ENCODE data around the gene AIF1. TPM values are rescaled to one million over a fixed set of nuclear protein-coding genes. Genes with fewer than 3 reads are reported as not detected.

The AIF1 gene
- total RNA-seq, 1 experiment from 2014 or later = not detected

- in situ Hi-C loops (cut with HindIII; ENCODE audit: low pct_unique_long_range_greater_than_20kb, low sequenced_read_pairs) = no loop called here
- no peak for DNase-seq (ENCODE audit: low read depth, low spot score)
These were observed 51.4 kb downstream of the AIF1 start for GRCh38 chr6:31666337-31666965.

Small RNA genes lying within 50 kb of the gene (small RNA-seq; reads per million reads assigned to genes)
- gene MIR6832 = 0 reads per million in 2 experiments
- 0 reads per million in 2 experiments for gene RF00019
- 10.4 to 27.6 reads per million in 2 experiments for gene SNORA38
- gene UQCRHP1 = 0 reads per million in 2 experiments

Other genes with a start within 250 kb of the AIF1 start
- 71.5 and 77.4 TPM in 2 replicates for gene MICA, start 211.6 kb upstream of the AIF1 start, total RNA-seq (2014; rRNA removed; shearing (Covaris generic))
- 4.9 and 7.0 TPM in 2 replicates for gene MICB, start 117.1 kb upstream of the AIF1 start, total RNA-seq (2014; rRNA removed; shearing (Covaris generic))
- gene MCCD1, start 86.3 kb upstream of the AIF1 start, total RNA-seq (2014; rRNA removed; shearing (Covaris generic)) = not detected in 2 replicates
- gene DDX39B, start 73.2 kb upstream of the AIF1 start, total RNA-seq (2014; rRNA removed; shearing (Covaris generic)) = 384 and 391 TPM in 2 replicates
- 0.32 and 0.45 TPM in 2 replicates for gene ATP6V1G2, start 68.6 kb upstream of the AIF1 start, total RNA-seq (2014; rRNA removed; shearing (Covaris generic))
- 17.2 and 17.8 TPM in 2 replicates for gene NFKBIL1, start 67.6 kb upstream of the AIF1 start, total RNA-seq (2014; rRNA removed; shearing (Covaris generic))
- gene LTA, start 42.9 kb upstream of the AIF1 start, total RNA-seq (2014; rRNA removed; shearing (Covaris generic)) = not detected in 2 replicates
- gene TNF, start 39.7 kb upstream of the AIF1 start, total RNA-seq (2014; rRNA removed; shearing (Covaris generic)) = not detected in 2 replicates
- not detected in 2 replicates for gene LTB, start 32.8 kb upstream of the AIF1 start, total RNA-seq (2014; rRNA removed; shearing (Covaris generic))
- gene LST1, start 29.0 kb upstream of the AIF1 start, total RNA-seq (2014; rRNA removed; shearing (Covaris generic)) = not detected in 2 replicates
- not detected in 2 replicates for gene NCR3, start 22.2 kb upstream of the AIF1 start, total RNA-seq (2014; rRNA removed; shearing (Covaris generic))
- 32.0 and 48.6 TPM in 2 replicates for gene PRRC2A, start 5.5 kb downstream of the AIF1 start, total RNA-seq (2014; rRNA removed; shearing (Covaris generic))
- 110 and 149 TPM in 2 replicates for gene BAG6, start 37.4 kb downstream of the AIF1 start, total RNA-seq (2014; rRNA removed; shearing (Covaris generic))
- 0.42 and 0.43 TPM in 2 replicates for gene APOM, start 40.7 kb downstream of the AIF1 start, total RNA-seq (2014; rRNA removed; shearing (Covaris generic))
- 24.5 and 25.6 TPM in 2 replicates for gene C6orf47, start 45.5 kb downstream of the AIF1 start, total RNA-seq (2014; rRNA removed; shearing (Covaris generic))
- gene GPANK1, start 49.8 kb downstream of the AIF1 start, total RNA-seq (2014; rRNA removed; shearing (Covaris generic)) = 17.8 and 18.5 TPM in 2 replicates
- gene CSNK2B, start 50.8 kb downstream of the AIF1 start, total RNA-seq (2014; rRNA removed; shearing (Covaris generic)) = 213 and 226 TPM in 2 replicates
- gene LY6G5B, start 54.7 kb downstream of the AIF1 start, total RNA-seq (2014; rRNA removed; shearing (Covaris generic)) = 0.85 and 0.87 TPM in 2 replicates
- gene LY6G5C, start 65.8 kb downstream of the AIF1 start, total RNA-seq (2014; rRNA removed; shearing (Covaris generic)) = 0.48 TPM in 1 of 2 replicates, not detected in the other
- 53.0 and 55.0 TPM in 2 replicates for gene ABHD16A, start 88.1 kb downstream of the AIF1 start, total RNA-seq (2014; rRNA removed; shearing (Covaris generic))
- not detected in 2 replicates for gene LY6G6F, start 91.6 kb downstream of the AIF1 start, total RNA-seq (2014; rRNA removed; shearing (Covaris generic))
- not detected in 2 replicates for gene LY6G6D, start 100.1 kb downstream of the AIF1 start, total RNA-seq (2014; rRNA removed; shearing (Covaris generic))
- gene LY6G6C, start 106.5 kb downstream of the AIF1 start, total RNA-seq (2014; rRNA removed; shearing (Covaris generic)) = not detected in 2 replicates
- gene MPIG6B, start 108.1 kb downstream of the AIF1 start, total RNA-seq (2014; rRNA removed; shearing (Covaris generic)) = not detected in 2 replicates
- gene DDAH2, start 114.1 kb downstream of the AIF1 start, total RNA-seq (2014; rRNA removed; shearing (Covaris generic)) = 4.6 and 4.7 TPM in 2 replicates
- 466 and 467 TPM in 2 replicates for gene CLIC1, start 121.3 kb downstream of the AIF1 start, total RNA-seq (2014; rRNA removed; shearing (Covaris generic))
- 16.1 and 17.5 TPM in 2 replicates for gene MSH5, start 124.8 kb downstream of the AIF1 start, total RNA-seq (2014; rRNA removed; shearing (Covaris generic))
- 1.1 and 1.7 TPM in 2 replicates for gene SAPCD1, start 147.4 kb downstream of the AIF1 start, total RNA-seq (2014; rRNA removed; shearing (Covaris generic))
- gene VWA7, start 162.1 kb downstream of the AIF1 start, total RNA-seq (2014; rRNA removed; shearing (Covaris generic)) = not detected in 2 replicates
- gene VARS1, start 180.5 kb downstream of the AIF1 start, total RNA-seq (2014; rRNA removed; shearing (Covaris generic)) = 38.9 and 53.0 TPM in 2 replicates
- 45.6 and 47.0 TPM in 2 replicates for gene LSM2, start 191.7 kb downstream of the AIF1 start, total RNA-seq (2014; rRNA removed; shearing (Covaris generic))
- 0.29 TPM in 2 replicates for gene HSPA1L, start 200.0 kb downstream of the AIF1 start, total RNA-seq (2014; rRNA removed; shearing (Covaris generic))
- gene HSPA1A, start 200.3 kb downstream of the AIF1 start, total RNA-seq (2014; rRNA removed; shearing (Covaris generic)) = 7.1 and 8.2 TPM in 2 replicates
- gene HSPA1B, start 212.5 kb downstream of the AIF1 start, total RNA-seq (2014; rRNA removed; shearing (Covaris generic)) = 104 TPM in 2 replicates
- gene NEU1, start 247.6 kb downstream of the AIF1 start, total RNA-seq (2014; rRNA removed; shearing (Covaris generic)) = 213 and 215 TPM in 2 replicates